ENCODE results near the gene CDC42SE1.
"Not testable (repeated sequence)": the region's sequence is repeated elsewhere in the genome, so short reads cannot be mapped to it uniquely, and the experiment has no call there.

Gene CDC42SE1

GRCh38 chr1:151059109-151060006 is at the start of gene CDC42SE1:
Gene CDC42SE1, minus strand, starts transcription at chr1:151059622. Its CDS starts 3,892 bp downstream, at chr1:151055730.
- DNase-seq: peak; percentile 71 to 79

- DNase-seq: no peak
These were observed 48.9 kb upstream of the CDC42SE1 start for GRCh38 chr1:151108331-151108730.

- DNase-seq: no peak
These were observed 47.5 kb upstream of the CDC42SE1 start for GRCh38 chr1:151106894-151107293.

GRCh38 chr1:151104630-151105029 is 45.2 kb upstream of the CDC42SE1 start:
- DNase-seq: no peak

- DNase-seq: no peak
These were observed 38.7 kb upstream of the CDC42SE1 start for GRCh38 chr1:151098126-151098525.

- DNase-seq: not testable (repeated sequence)
These were observed 38.0 kb upstream of the CDC42SE1 start for GRCh38 chr1:151097426-151097825.

GRCh38 chr1:151085953-151086559 is 26.6 kb upstream of the CDC42SE1 start:
- no peak for DNase-seq

GRCh38 chr1:151072224-151072623 is 12.8 kb upstream of the CDC42SE1 start:
- DNase-seq: no peak

GRCh38 chr1:151070474-151071276 is 11.3 kb upstream of the CDC42SE1 start, which contains the start of gene GABPB2:
Gene GABPB2, plus strand, starts transcription at chr1:151070761. Its CDS starts 17,429 bp downstream, at chr1:151088190.
- DNase-seq: peak; percentile 87 to 92

- DNase-seq: no peak
These were observed 9.7 kb upstream of the CDC42SE1 start for GRCh38 chr1:151069103-151069486.

- no peak for DNase-seq
These were observed 7.8 kb upstream of the CDC42SE1 start for GRCh38 chr1:151067185-151067584.

- DNase-seq: no peak
These were observed 5.7 kb upstream of the CDC42SE1 start for GRCh38 chr1:151065089-151065645.

- no peak for DNase-seq
These were observed 3.4 kb upstream of the CDC42SE1 start for GRCh38 chr1:151062741-151063371.

- DNase-seq: no peak
These were observed 2.3 kb upstream of the CDC42SE1 start for GRCh38 chr1:151061704-151062103.

GRCh38 chr1:151060657-151061421 is 1.4 kb upstream of the CDC42SE1 start:
- DNase-seq: no peak

GRCh38 chr1:151060007-151060656 is 710 bp upstream of the CDC42SE1 start, which contains the start of gene MLLT11:
Gene MLLT11, plus strand, starts transcription at chr1:151060397. Its CDS starts 6,828 bp downstream, at chr1:151067225.
- DNase-seq: peak; percentile 48 to 79

- DNase-seq: peak in 1 of 2 donors; percentile 17
These were observed 730 bp downstream of the CDC42SE1 start for GRCh38 chr1:151058692-151059091.

- no peak for DNase-seq
These were observed 3.3 kb downstream of the CDC42SE1 start for GRCh38 chr1:151056149-151056548.

GRCh38 chr1:151055581-151055980 is 3.8 kb downstream of the CDC42SE1 start:
- no peak for DNase-seq

- DNase-seq: no peak
These were observed 4.4 kb downstream of the CDC42SE1 start for GRCh38 chr1:151054971-151055547.

All from hippocampal formation (tissue), 2 donors.